Kidney epithelial cell (primary cell): ENCODE measurements around the gene NRDC. TPM values are rescaled to one million over a fixed set of nuclear protein-coding genes. Genes with fewer than 3 reads are reported as not detected.
A peak's percentile ranks its signal among the peaks of the same experiment; 100 is the strongest.

Experiments used
- DNase-seq: peaks from one replicate; pipeline ENCODE4 v3.0.0-alpha.2; 2010; ENCODE audit warnings: low read depth
- H3K27me3 ChIP-seq: 2 replicates; pipeline ENCODE4 v1.6.0; 2011; ENCODE audit warnings: low read length; ENCODE audit not compliant: control insufficient read depth, insufficient read depth
- H3K36me3 ChIP-seq: 2 replicates; pipeline ENCODE4 v1.5.1; 2011; ENCODE audit warnings: low read length; ENCODE audit not compliant: control insufficient read depth, insufficient read depth
- H3K4me3 ChIP-seq: 2 replicates; pipeline ENCODE4 v1.5.1; 2011; ENCODE audit warnings: low read depth, mild to moderate bottlenecking, control low read depth, low read length
- CTCF ChIP-seq: IDR thresholded peaks from 2 replicates; pipeline ENCODE4 v1.5.1; 2011; ENCODE audit warnings: mild to moderate bottlenecking, moderate library complexity, low read length, control low read depth, inconsistent platforms; ENCODE audit not compliant: insufficient read depth, poor library complexity, severe bottlenecking
- total RNA-seq: library from RNA; depleted of rRNA; stranded (reverse); fragments of >200 nt; gene quantifications from 2 replicates; pipeline ENCODE4 v1.2.3, GENCODE V29; 2015

NRDC gene
- 59.8 and 62.2 TPM in 2 replicates for total RNA-seq

GRCh38 chr1:51878616-51879336, at the start of gene NRDC:
Gene NRDC (minus strand): TSS chr1:51878727. CDS start chr1:51878615, 112 bp downstream.
- H3K27me3 ChIP-seq, result no peaks in the 10 kb centered on the region
- H3K36me3 ChIP-seq, result no peaks in the 10 kb centered on the region
- DNase-seq, result peak; percentile 98
- peak within 1 kb of the TSS; percentile 76 for H3K4me3 ChIP-seq
- TF ChIP-seq CTCF, result no peak

- no peak for TF ChIP-seq CTCF
- DNase-seq, result no peak
- no peaks in the 10 kb centered on the region for H3K36me3 ChIP-seq
- no peak overlapping the region for H3K4me3 ChIP-seq
- no peaks in the 10 kb centered on the region for H3K27me3 ChIP-seq
These were observed 48.5 kb upstream of the NRDC start for GRCh38 chr1:51927029-51927428.

- TF ChIP-seq CTCF, result no peak
- no peak for DNase-seq
- Histone ChIP-seq H3K27me3 (no peaks in the 10 kb centered on the region), H3K36me3 (no peaks in the 10 kb centered on the region), H3K4me3 (no peak overlapping the region)
These were observed 47.8 kb upstream of the NRDC start for GRCh38 chr1:51926171-51926812.

- H3K4me3 ChIP-seq, result no peak overlapping the region
- H3K27me3 ChIP-seq, result no peaks in the 10 kb centered on the region
- TF ChIP-seq CTCF, result no peak
- no peak for DNase-seq
- no peaks in the 10 kb centered on the region for H3K36me3 ChIP-seq
These were observed 45.9 kb upstream of the NRDC start for GRCh38 chr1:51924455-51924854.

GRCh38 chr1:51922040-51922439, 43.5 kb upstream of the NRDC start:
- no peaks in the 10 kb centered on the region for H3K27me3 ChIP-seq
- no peak for TF ChIP-seq CTCF
- no peak for DNase-seq
- no peak overlapping the region for H3K4me3 ChIP-seq
- no peaks in the 10 kb centered on the region for H3K36me3 ChIP-seq
